ENCODE measurements around the gene TP53I3. TPM values are rescaled to one million over a fixed set of nuclear protein-coding genes. Genes with fewer than 3 reads are reported as not detected.
A peak's percentile ranks its signal among the peaks of the same experiment; 100 is the strongest.

The TP53I3 gene
- 44.1 and 50.5 TPM in 2 replicates for total RNA-seq (2012; rRNA removed)

GRCh38 chr2:24084386-24085199 lies at the start of gene TP53I3:
TSS of gene TP53I3 (minus strand) at chr2:24084834. CDS start at chr2:24084326, 508 bp downstream.
- H3K27me3 ChIP-seq (ENCODE audit: control insufficient read depth, insufficient read depth, low read length): no peaks in the 10 kb centered on the region
- H3K9me3 ChIP-seq (replicated peaks; ENCODE audit: low read length): no peaks in the 10 kb centered on the region
- peak within 1 kb of the TSS; percentile 88 for H3K9ac ChIP-seq (ENCODE audit: low read depth, low read length)
- peaks cover 31% of the 10 kb centered on the region for H3K4me1 ChIP-seq (ENCODE audit: control insufficient read depth, insufficient read depth, low read length)
- peak within 1 kb of the TSS; percentile 81 for H3K4me3 ChIP-seq (ENCODE audit: low read length)
- H3K4me2 ChIP-seq (ENCODE audit: low read length): peak within 1 kb of the TSS; percentile 80
- peaks cover 18% of the 10 kb centered on the region for H3K36me3 ChIP-seq (ENCODE audit: insufficient read depth, low read length)

- Histone ChIP-seq H3K36me3 (ENCODE audit: insufficient read depth, low read length) (no peaks in the 10 kb centered on the region), H3K4me1 (ENCODE audit: control insufficient read depth, insufficient read depth, low read length) (no peaks in the 10 kb centered on the region), H3K4me2 (ENCODE audit: low read length) (no peak overlapping the region), H3K9ac (ENCODE audit: low read depth, low read length) (no peak overlapping the region), H3K27me3 (ENCODE audit: control insufficient read depth, insufficient read depth, low read length) (no peaks in the 10 kb centered on the region), H3K9me3 (replicated peaks; ENCODE audit: low read length) (peaks cover 3% of the 10 kb centered on the region), H3K4me3 (ENCODE audit: low read length) (no peak overlapping the region)
Observed at GRCh38 chr2:24132543-24132942, 47.9 kb upstream of the TP53I3 start.

DNA sequence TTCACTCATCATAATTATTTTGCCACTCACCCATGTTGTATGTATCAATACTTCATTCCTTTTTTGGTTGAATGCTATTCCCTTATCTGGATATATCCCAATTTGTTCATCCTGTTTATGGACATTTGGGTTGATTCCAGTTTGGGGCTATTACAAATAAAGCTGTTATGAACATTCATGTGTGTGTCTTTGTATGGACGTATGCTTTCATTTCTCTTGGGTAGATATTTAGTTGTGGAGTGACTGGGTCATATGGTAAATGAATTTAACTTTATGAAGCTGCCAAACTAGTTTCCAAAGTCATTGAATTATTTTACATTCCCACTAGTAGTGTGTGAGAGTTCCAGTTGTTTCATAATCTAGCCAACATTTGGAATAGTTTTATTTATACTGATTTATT lies 41.3 kb upstream of the TP53I3 start:
- H3K4me3 ChIP-seq (ENCODE audit: low read length): no peak overlapping the region
- H3K4me2 ChIP-seq (ENCODE audit: low read length): no peak overlapping the region
- no peaks in the 10 kb centered on the region for H3K36me3 ChIP-seq (ENCODE audit: insufficient read depth, low read length)
- H3K9ac ChIP-seq (ENCODE audit: low read depth, low read length): no peak overlapping the region
- H3K4me1 ChIP-seq (ENCODE audit: control insufficient read depth, insufficient read depth, low read length): peaks cover 13% of the 10 kb centered on the region
- no peaks in the 10 kb centered on the region for H3K9me3 ChIP-seq (replicated peaks; ENCODE audit: low read length)
- no peaks in the 10 kb centered on the region for H3K27me3 ChIP-seq (ENCODE audit: control insufficient read depth, insufficient read depth, low read length)

GRCh38 chr2:24123922-24124580 lies 39.4 kb upstream of the TP53I3 start:
- H3K9ac ChIP-seq (ENCODE audit: low read depth, low read length): peak overlapping the region; percentile 81
- H3K36me3 ChIP-seq (ENCODE audit: insufficient read depth, low read length): no peaks in the 10 kb centered on the region
- H3K4me1 ChIP-seq (ENCODE audit: control insufficient read depth, insufficient read depth, low read length): peaks cover 13% of the 10 kb centered on the region
- H3K4me3 ChIP-seq (ENCODE audit: low read length): peak overlapping the region; percentile 96
- peak overlapping the region; percentile 82 for H3K4me2 ChIP-seq (ENCODE audit: low read length)
- no peaks in the 10 kb centered on the region for H3K27me3 ChIP-seq (ENCODE audit: control insufficient read depth, insufficient read depth, low read length)
- H3K9me3 ChIP-seq (replicated peaks; ENCODE audit: low read length): no peaks in the 10 kb centered on the region

DNA sequence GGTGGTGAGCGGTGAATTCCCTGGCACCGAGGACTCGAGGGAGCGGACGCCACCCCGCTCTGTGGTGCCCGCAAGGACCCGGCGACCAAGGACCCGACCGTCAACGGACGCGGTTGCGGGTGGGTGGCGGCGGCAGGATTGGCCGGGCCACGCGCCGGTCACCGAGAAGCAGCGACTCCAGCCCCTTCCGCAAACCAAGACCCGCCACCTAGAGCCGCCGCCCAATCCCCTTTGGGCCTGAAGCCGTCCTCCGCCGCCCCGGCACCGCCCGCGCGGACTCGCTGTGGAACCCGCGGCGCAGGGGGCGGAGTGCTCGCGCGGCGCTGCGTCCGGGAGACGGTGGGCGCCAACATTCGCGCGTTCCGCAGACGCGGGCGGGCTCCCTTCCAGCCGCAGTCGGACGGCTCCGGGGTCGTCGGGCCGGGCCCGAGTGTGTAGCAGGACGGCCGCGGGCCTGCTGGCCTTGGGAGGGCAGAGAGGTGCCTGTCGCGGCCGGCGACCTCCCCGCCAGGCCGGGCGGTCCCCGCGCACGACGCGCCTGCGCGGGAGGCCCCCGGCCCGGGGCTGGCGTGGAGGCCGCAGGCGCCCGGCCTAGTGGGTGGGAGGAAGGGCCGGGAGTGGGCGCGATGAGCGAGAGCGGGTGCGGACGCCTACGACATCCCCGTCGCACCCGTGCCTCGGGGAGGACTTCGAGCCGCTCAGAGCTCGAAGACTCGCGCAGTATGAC lies 38.7 kb upstream of the TP53I3 start, which contains the start of the genes FAM228B and PFN4:
Gene FAM228B, plus strand, starts transcription at position 275 of the 727 bp plus-strand sequence. CDS start 893 bp downstream, outside the sequence.
Gene PFN4, minus strand, starts transcription at position 140 of the 727 bp plus-strand sequence. CDS start 799 bp downstream, outside the sequence.
- peak within 1 kb of the TSS; percentile 96 for H3K4me3 ChIP-seq (ENCODE audit: low read length)
- H3K36me3 ChIP-seq (ENCODE audit: insufficient read depth, low read length): no peaks in the 10 kb centered on the region
- H3K4me1 ChIP-seq (ENCODE audit: control insufficient read depth, insufficient read depth, low read length): peaks cover 13% of the 10 kb centered on the region
- no peaks in the 10 kb centered on the region for H3K27me3 ChIP-seq (ENCODE audit: control insufficient read depth, insufficient read depth, low read length)
- H3K9ac ChIP-seq (ENCODE audit: low read depth, low read length): peak within 1 kb of the TSS; percentile 81
- no peaks in the 10 kb centered on the region for H3K9me3 ChIP-seq (replicated peaks; ENCODE audit: low read length)
- peak within 1 kb of the TSS; percentile 82 for H3K4me2 ChIP-seq (ENCODE audit: low read length)

DNA sequence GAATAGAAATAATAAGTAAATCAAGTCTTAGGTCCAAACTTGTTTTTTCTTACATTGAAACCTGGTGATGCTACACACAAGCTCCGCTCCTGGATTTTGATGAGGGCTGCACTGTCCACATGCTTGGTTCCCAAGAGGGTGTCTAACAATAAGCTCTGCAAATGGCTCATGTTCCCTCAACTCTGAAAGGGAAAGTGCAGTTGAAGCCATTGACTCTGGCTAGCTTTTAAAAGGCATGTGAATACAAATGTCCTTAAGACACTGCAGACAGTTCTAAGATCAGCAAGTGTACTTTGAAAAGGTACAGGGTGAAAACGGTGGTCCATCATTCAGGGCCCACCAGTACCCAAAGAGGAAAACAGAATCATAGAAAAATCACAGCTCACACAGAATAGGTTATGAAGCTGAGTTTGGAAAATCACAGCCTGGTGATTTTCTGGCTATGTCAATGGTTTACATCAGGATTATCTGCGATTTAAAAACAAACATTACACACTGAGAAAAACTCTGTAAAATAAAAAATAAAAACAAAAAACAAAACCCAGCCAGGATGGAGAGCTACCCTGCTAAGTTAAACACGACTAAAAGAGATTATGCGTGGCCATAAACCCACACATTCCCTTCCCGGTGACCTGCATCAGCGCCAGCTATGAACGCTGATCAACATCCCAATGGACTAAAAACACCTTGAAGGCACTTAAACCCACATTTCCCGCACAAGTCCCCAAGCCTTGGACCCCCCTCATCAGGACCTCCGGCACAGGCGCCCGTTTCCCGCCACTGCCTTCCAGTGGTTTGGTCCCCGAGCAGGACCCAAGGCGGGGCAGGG lies 37.9 kb upstream of the TP53I3 start:
- Histone ChIP-seq H3K27me3 (ENCODE audit: control insufficient read depth, insufficient read depth, low read length) (no peaks in the 10 kb centered on the region), H3K9me3 (replicated peaks; ENCODE audit: low read length) (no peaks in the 10 kb centered on the region)

DNA sequence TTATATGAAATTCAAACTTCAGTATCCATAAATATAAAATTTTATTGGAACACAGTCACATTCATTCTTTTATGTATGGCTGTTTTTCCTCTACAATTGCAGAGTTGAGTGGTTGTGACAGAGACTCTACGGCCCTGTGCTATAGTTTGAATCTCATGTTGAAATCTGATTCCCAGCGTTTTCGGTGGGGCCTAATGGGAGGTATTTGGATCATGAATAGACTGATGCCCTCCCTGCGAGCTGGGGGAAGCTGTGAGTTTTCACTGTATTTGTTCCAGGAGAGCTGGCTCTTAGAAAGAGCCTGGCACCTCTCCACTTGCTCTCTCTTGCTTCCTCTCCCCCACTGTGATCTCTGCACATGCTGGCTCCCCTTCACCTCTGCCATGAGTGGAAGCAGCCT lies 36.8 kb upstream of the TP53I3 start:
- Histone ChIP-seq H3K9ac (ENCODE audit: low read depth, low read length) (no peak overlapping the region), H3K4me1 (ENCODE audit: control insufficient read depth, insufficient read depth, low read length) (peaks cover 13% of the 10 kb centered on the region), H3K4me2 (ENCODE audit: low read length) (no peak overlapping the region), H3K9me3 (replicated peaks; ENCODE audit: low read length) (no peaks in the 10 kb centered on the region), H3K4me3 (ENCODE audit: low read length) (no peak overlapping the region), H3K27me3 (ENCODE audit: control insufficient read depth, insufficient read depth, low read length) (no peaks in the 10 kb centered on the region), H3K36me3 (ENCODE audit: insufficient read depth, low read length) (no peaks in the 10 kb centered on the region)

More for the DNA sequence above, 37.9 kb upstream of the TP53I3 start:
- H3K9ac ChIP-seq (ENCODE audit: low read depth, low read length): peak overlapping the region; percentile 81
- H3K4me1 ChIP-seq (ENCODE audit: control insufficient read depth, insufficient read depth, low read length): peaks cover 13% of the 10 kb centered on the region
- H3K36me3 ChIP-seq (ENCODE audit: insufficient read depth, low read length): no peaks in the 10 kb centered on the region
- H3K4me3 ChIP-seq (ENCODE audit: low read length): peak overlapping the region; percentile 96
- peak overlapping the region; percentile 82 for H3K4me2 ChIP-seq (ENCODE audit: low read length)

- Histone ChIP-seq H3K4me2 (ENCODE audit: low read length) (no peak overlapping the region), H3K27me3 (ENCODE audit: control insufficient read depth, insufficient read depth, low read length) (no peaks in the 10 kb centered on the region), H3K4me3 (ENCODE audit: low read length) (no peak overlapping the region), H3K36me3 (ENCODE audit: insufficient read depth, low read length) (no peaks in the 10 kb centered on the region), H3K9me3 (replicated peaks; ENCODE audit: low read length) (no peaks in the 10 kb centered on the region), H3K9ac (ENCODE audit: low read depth, low read length) (no peak overlapping the region), H3K4me1 (ENCODE audit: control insufficient read depth, insufficient read depth, low read length) (peaks cover 13% of the 10 kb centered on the region)
Observed at GRCh38 chr2:24121066-24121465, 36.4 kb upstream of the TP53I3 start.

GRCh38 chr2:24117902-24118301 lies 33.3 kb upstream of the TP53I3 start:
- H3K9me3 ChIP-seq (replicated peaks; ENCODE audit: low read length): peaks cover 6% of the 10 kb centered on the region
- H3K4me2 ChIP-seq (ENCODE audit: low read length): no peak overlapping the region
- H3K27me3 ChIP-seq (ENCODE audit: control insufficient read depth, insufficient read depth, low read length): no peaks in the 10 kb centered on the region
- no peak overlapping the region for H3K4me3 ChIP-seq (ENCODE audit: low read length)
- H3K4me1 ChIP-seq (ENCODE audit: control insufficient read depth, insufficient read depth, low read length): peaks cover 7% of the 10 kb centered on the region
- no peaks in the 10 kb centered on the region for H3K36me3 ChIP-seq (ENCODE audit: insufficient read depth, low read length)
- no peak overlapping the region for H3K9ac ChIP-seq (ENCODE audit: low read depth, low read length)

- H3K9ac ChIP-seq (ENCODE audit: low read depth, low read length): no peak overlapping the region
- no peak overlapping the region for H3K4me2 ChIP-seq (ENCODE audit: low read length)
- H3K4me1 ChIP-seq (ENCODE audit: control insufficient read depth, insufficient read depth, low read length): peaks cover 20% of the 10 kb centered on the region
- H3K9me3 ChIP-seq (replicated peaks; ENCODE audit: low read length): peaks cover 6% of the 10 kb centered on the region
- H3K36me3 ChIP-seq (ENCODE audit: insufficient read depth, low read length): no peaks in the 10 kb centered on the region
- no peak overlapping the region for H3K4me3 ChIP-seq (ENCODE audit: low read length)
- no peaks in the 10 kb centered on the region for H3K27me3 ChIP-seq (ENCODE audit: control insufficient read depth, insufficient read depth, low read length)
Observed at GRCh38 chr2:24115057-24115456, 30.4 kb upstream of the TP53I3 start.

Data from skeletal muscle satellite cell (primary cell).